Activated CD4-positive, alpha-beta T cell treated with anti-CD3 and anti-CD28 coated beads, Interleukin-2, amount 50 U/mL, for 1 hour (primary cell): Measurements from ENCODE around the gene PLA2G4B.
A peak's percentile ranks its signal among the peaks of the same experiment; 100 is the strongest.

Experiments
- DNase-seq: peaks from one replicate; pipeline ENCODE4 v3.0.0-alpha.2; 2020

Gene PLA2G4B

GRCh38 chr15:41891226-41891625 is 52.6 kb downstream of the PLA2G4B start:
- DNase-seq, result no peak

DNA sequence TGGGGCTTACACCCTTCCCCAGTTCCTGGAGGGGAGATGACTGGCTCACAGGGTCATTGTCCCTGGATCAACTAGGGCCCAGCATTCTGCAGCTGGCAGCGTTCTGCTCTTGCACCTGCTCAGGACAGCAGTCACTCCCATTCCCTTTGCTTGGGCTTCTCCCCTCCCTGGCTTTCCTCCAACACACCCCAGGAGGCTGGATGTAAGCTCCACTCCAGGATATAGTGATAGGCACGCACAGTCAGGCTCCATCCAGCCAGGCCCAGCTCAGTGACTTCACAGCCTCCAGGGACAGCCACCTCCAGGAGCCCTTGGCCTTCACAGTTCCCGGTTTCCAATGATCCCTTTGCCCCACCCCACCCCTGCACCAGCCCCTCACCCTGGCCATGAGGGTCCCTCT is 53.3 kb downstream of the PLA2G4B start:
- DNase-seq, result no peak

DNA sequence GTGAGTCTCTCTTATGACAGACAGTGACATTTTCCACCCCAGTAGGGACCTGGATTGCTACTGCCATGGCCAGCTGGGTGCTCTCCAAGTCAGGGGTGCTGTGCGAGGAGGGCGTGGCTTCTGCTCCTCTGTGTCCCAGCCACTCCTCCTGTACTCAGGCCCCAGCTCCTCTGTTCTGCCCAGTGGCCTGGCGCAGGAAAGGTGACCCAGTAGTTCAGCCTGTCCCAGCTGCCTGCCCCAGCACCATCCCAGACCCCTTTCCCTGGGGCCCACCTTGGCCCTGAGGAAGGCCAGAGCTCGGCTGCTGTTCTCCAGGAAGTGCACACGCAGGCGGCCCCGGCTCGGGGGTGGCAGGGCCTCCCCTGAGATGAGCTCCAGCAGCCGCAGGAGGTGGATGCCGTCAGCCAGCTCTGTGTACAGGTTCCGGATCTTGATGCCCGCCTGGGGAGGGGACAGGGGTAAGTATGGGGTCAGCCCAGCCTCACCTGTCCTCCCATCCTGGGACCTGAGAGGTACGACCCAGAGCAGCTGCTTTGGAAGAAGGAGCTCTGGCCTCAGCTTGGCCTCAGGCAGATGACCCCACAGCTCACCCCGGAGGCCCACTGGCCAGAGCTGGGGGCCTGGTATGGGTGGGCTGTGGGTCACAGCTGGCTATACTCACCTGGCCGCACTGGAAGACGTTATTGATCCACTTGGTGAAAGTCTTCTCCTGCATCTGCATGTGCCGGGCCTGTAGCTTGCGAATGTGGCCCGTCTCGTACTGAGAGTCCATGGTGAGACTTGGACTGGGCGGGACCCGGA is 54.2 kb downstream of the PLA2G4B start:
- DNase-seq, result peak; percentile 22

DNA sequence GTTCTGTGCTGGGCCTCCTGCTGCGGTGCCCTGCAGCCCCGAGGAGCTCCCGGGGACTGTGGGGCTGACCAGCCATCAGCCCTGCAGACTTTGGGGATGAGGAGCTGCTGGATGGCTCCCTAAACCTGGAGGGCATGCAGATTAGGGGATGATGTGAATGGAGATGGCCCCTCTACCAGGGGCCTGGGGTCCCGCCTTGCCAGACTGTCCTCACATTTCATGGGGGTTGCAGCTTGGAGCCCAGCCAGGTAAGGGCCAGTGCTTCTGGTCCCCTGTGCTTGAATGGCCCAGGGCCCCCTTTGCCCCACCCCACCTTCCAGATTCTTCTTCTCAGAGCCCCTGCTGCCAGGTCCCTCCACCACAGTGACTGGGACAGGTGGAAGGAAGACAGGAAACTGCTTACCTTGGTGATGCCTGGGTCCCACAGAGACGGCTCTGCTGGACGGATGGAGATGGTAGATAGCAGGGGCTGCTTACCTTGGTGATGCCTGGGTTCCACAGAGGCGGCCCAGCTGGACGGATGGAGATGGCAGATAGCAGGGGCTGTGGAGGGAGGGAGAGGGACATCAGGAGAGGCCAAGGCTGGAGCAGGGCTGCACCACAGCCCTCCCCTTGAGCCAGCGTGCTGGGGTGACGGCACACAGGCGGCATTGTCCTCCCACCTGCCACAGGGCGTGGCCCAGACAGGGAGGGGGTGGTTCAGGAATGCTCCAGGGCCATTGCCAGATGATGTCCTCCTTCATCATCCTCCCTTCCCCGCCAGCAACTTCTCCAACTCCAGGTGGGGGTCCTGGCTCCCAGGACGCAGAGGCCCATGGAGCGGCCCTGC is 55.0 kb downstream of the PLA2G4B start, which contains the start of gene SPTBN5:
SPTBN5 (minus strand) TSS at position 632 of the 829 bp plus-strand sequence; CDS start at position 76, 556 bp downstream.
- DNase-seq, result no peak

DNA sequence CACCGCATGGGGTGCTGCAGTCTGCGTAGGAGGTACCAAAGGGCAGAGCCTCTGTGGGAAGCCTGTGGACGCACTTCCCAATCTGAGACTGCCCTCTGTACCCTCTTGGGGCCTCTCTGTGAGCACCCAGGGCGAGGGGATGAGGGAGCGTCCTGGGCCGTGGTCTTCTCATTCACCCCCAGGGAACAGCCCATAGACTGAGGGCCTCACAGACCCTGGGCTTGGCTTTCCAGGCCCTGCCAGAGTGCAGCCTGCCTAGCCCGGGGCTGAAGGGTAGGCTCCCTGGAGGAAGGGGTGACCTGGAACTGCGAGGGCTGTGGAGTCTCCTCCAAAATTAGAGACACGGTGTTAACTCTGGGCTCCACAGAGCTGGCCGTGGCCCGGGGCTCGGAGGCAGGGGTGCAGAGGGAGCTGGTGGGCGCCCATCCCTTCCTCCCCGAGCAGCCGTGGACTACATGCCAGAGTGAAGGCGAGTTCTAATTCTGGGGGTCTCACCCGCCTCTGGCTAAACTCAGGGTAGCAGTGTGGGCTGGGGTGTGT is 55.7 kb downstream of the PLA2G4B start:
- no peak for DNase-seq

DNA sequence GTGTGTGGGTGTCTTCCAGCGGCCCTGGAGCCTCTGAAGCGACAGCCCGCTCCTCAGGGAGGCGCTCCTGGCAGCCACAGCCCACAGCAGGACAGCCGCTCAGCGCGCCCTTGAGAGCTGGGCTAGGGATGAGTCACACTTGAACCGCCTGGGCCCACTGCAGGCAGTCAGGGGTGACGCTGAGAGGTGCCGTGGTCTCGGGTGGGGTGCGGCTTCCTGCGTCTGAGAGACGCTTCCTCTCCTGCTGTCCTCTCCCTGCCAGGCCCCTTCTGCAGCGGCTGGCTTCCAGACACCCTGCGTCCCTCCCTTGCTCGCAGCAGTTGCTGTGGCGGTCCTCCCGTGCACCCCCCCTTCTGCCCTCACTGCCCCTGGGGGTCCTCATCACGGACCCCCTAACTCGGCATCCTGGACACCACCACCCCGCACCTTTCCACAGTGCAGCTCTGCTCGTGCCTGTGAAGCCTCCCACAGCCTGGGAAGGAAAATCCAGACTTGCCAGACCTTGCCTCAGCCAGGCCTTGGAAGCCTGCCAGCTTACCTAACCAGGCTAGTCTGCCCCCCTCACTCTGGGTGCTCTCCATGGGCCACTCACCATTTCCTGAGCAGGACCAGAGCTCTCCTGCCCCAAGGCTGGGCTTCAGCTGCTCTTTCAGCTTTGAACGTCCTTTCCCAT is 56.3 kb downstream of the PLA2G4B start:
- peak; percentile 90 for DNase-seq

- no peak for DNase-seq
These were observed 56.8 kb downstream of the PLA2G4B start for GRCh38 chr15:41895491-41895890.

DNA sequence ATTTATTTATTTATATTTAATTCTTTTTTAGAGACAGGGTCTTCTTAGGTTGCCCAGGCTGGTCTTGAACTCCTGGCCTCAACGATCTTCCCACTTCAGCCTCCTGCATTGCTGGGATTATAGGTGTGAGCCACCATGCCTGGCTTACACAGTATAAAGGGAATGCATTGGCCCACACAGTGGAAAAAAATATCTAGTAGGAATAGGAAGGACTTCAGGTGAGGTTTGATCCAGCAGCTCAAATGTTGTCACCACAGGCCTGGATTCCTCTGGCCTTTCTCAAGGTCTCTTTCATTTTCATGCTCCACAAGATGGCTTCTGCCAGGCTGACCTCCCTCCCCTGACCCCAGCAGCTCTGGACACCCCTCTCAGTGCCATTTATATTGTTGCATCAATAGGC is 57.3 kb downstream of the PLA2G4B start:
- DNase-seq, result no peak

GRCh38 chr15:41896566-41896965 is 57.9 kb downstream of the PLA2G4B start:
- no peak for DNase-seq

DNA sequence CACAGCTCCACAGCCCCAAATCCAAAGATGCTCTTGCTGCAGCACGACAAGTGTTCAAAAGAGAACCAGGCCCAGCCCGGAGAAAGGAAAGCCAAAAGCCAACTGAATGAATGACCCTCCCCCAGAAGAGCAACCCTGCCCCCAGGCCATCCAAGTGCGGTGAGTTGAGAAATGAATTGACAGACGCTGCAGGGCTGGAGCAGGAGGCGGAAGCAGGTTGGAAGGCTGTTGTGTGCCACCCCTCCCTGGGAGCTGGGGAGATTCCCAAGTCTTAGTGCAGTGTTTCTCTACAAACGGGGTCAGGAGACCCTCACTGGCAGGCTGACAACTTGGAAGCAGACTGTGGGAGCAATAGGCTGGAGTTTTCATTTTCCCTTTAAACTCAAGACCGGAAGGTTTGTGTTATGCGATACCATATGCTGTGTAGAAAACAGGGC is 58.7 kb downstream of the PLA2G4B start:
- DNase-seq, result no peak
